Ovary (tissue), 9 donors: ENCODE data around the gene YAF2. TPM values are rescaled to one million over a fixed set of nuclear protein-coding genes. Genes with fewer than 3 reads are reported as not detected.

Experiments
- DNase-seq, 5 donors: peaks; one replicate each; pipeline ENCODE4 v3.0.0-alpha.2; 2019 to 2020
- H3K27ac ChIP-seq, 2 donors: fragments of 200-600 bp; one replicate each; pipeline versions ENCODE4 v1.5.1 to v1.8.0; 2019 to 2022
- H3K27me3 ChIP-seq: fragments of 200-600 bp; one replicate; pipeline ENCODE4 v1.8.0; 2022
- H3K36me3 ChIP-seq: fragments of 200-600 bp; sonication (generic); one replicate; pipeline ENCODE4 v1.5.1; 2019
- H3K4me1 ChIP-seq: one replicate; pipeline ENCODE4 v1.8.1; 2013; ENCODE audit warnings: mild to moderate bottlenecking, moderate library complexity; ENCODE audit not compliant: insufficient read depth
- H3K4me3 ChIP-seq: fragments of 200-600 bp; sonication (generic); one replicate; pipeline ENCODE4 v1.5.1; 2017
- H3K9me3 ChIP-seq, 2 donors: fragments of 200-600 bp in 1 of 2; sonication (generic) in 1 of 2; one replicate each; pipeline versions ENCODE4 v1.5.1 to v1.8.1; 2013 to 2019; ENCODE audit warnings: mild to moderate bottlenecking in 1 of 2, moderate library complexity in 1 of 2
- CTCF ChIP-seq, 3 donors: fragments of 450-650 bp in 2 of 3; fragments of 200-600 bp in 1 of 3; IDR thresholded peaks; one replicate each; pipeline versions ENCODE4 v1.5.1 to v1.8.0; 2016 to 2022; ENCODE audit warnings: antibody characterized with exemption in 3 of 3, mild to moderate bottlenecking in 1 of 3
- EP300 ChIP-seq: sonication (generic); formaldehyde crosslinking; IDR thresholded peaks from one replicate; pipeline ENCODE4 v1.6.1; 2017; ENCODE audit warnings: antibody characterized with exemption
- POLR2A ChIP-seq: fragments of 450-650 bp; IDR thresholded peaks from one replicate; pipeline ENCODE4 v1.6.1; 2017; ENCODE audit warnings: antibody characterized with exemption, mild to moderate bottlenecking, moderate library complexity
- WGBS, 3 donors: extraction: QIAGEN DNeasy Blood & Tissue Kit in 1 of 3; methylation state at CpG; one replicate each; pipeline versions ENCODE4 v1.1.5 to v1.1.7; 2013 to 2017; 5-methylcytosine and 5-hydroxymethylcytosine counted together
- intact Hi-C, 4 donors: fragments of 100-400 bp; cut with DNase I; formaldehyde crosslinking; loops; one replicate each; pipeline versions ENCODE4 v1.11.0 to v1.15.1; 2022 to 2023
- polyA plus RNA-seq, 2 donors: library from polyadenylated mRNA; stranded (reverse); fragments of 200-250 nt in 1 of 2; fragments of 350-450 nt in 1 of 2; fragmentation: Illumina TruSeq in 1 of 2; extraction: RNeasy Lipid Tissue Mini Kit (QIAGEN cat#74804) in 1 of 2; gene quantifications; one replicate each; pipeline ENCODE4 v1.2.3, GENCODE V29; 2013 to 2014
- total RNA-seq, 7 donors: library from RNA; depleted of rRNA in 2 of 7; stranded (reverse); fragments of >200 nt in 2 of 7; fragmentation: NEBNext Ultra II Directional in 3 of 7; extraction: Animal tissue kit (Norgen Biotek cat#: 25700) in 3 of 7; gene quantifications; one replicate each; pipeline versions ENCODE4 v1.1.0 to v1.2.4, GENCODE V29; 2016 to 2023
- donor health status: DM: no; HTN: no; CAD: no; lungs with moderate emphysema.
- donor health status: DM: no; HTN: no; CAD: no.
- donor health status: Bipolar disorder and iron deficiency.
- donor health status: DM: yes; HTN: yes; CAD: no.
- donor health status: DM: no; HTN: no; CAD: no.
- donor health status: DM: yes; HTN: yes; CAD: no.

Gene YAF2
- total and polyA plus RNA-seq, 9 donors, result 14.3 to 47.7 (median 35.1) TPM

- H3K27ac ChIP-seq, result no peak overlapping the region
- DNase-seq, result no peak
- no peaks in the 10 kb centered on the region for H3K27me3 ChIP-seq
- TF ChIP-seq POLR2A (no peak), CTCF (IDR thresholded peaks at IDR 0.05) (no peak), EP300 (no peak)
- intact Hi-C loops, result no loop called here
- H3K36me3 ChIP-seq, result no peaks in the 10 kb centered on the region
- no peak overlapping the region for H3K4me3 ChIP-seq
- peaks cover 2% of the 10 kb centered on the region for H3K4me1 ChIP-seq
- no peaks in the 10 kb centered on the region for H3K9me3 ChIP-seq
Measured at GRCh38 chr12:42278128-42278510, 40.1 kb upstream of the YAF2 start.

- DNase-seq, result no peak
- Histone ChIP-seq H3K36me3 (no peaks in the 10 kb centered on the region), H3K27ac (no peak overlapping the region), H3K4me1 (peaks cover 2% of the 10 kb centered on the region), H3K9me3 (no peaks in the 10 kb centered on the region), H3K27me3 (no peaks in the 10 kb centered on the region), H3K4me3 (no peak overlapping the region)
- no peak for TF ChIP-seq CTCF (IDR thresholded peaks at IDR 0.05)
- TF ChIP-seq POLR2A, result no peak
- TF ChIP-seq EP300, result no peak
- 48 to 52% (median 48%) methylated on average over 6 of the region's 6 CpGs for WGBS, 3 donors
- intact Hi-C loops, result loop anchor here in 1 of 4 donors (2.0 kb wide), 1 partner anchor 47 kb away; no protein-coding TSS in a partner anchor
Measured at GRCh38 chr12:42277396-42278127, 39.5 kb upstream of the YAF2 start.

- WGBS, 3 donors, result 91 to 95% (median 95%) methylated on average over 4 of the region's 4 CpGs
- Histone ChIP-seq H3K4me3 (no peak overlapping the region), H3K27ac (no peak overlapping the region), H3K36me3 (no peaks in the 10 kb centered on the region), H3K9me3 (no peaks in the 10 kb centered on the region), H3K4me1 (no peaks in the 10 kb centered on the region), H3K27me3 (no peaks in the 10 kb centered on the region)
- intact Hi-C loops, result no loop called here
- no peak for TF ChIP-seq EP300
- no peak for DNase-seq
Measured at GRCh38 chr12:42275499-42275898, 37.5 kb upstream of the YAF2 start.

- intact Hi-C loops, result no loop called here
- Histone ChIP-seq H3K36me3 (no peaks in the 10 kb centered on the region), H3K4me3 (no peak overlapping the region), H3K27ac (no peak overlapping the region), H3K27me3 (no peaks in the 10 kb centered on the region), H3K4me1 (no peaks in the 10 kb centered on the region), H3K9me3 (no peaks in the 10 kb centered on the region)
- no peak for DNase-seq
- 95 to 98% (median 96%) methylated on average over 19 to 21 of the region's 21 CpGs for WGBS, 3 donors
- TF ChIP-seq CTCF (IDR thresholded peaks at IDR 0.05), result no peak
- no peak for TF ChIP-seq EP300
- TF ChIP-seq POLR2A, result no peak
Measured at GRCh38 chr12:42273706-42274105, 35.7 kb upstream of the YAF2 start.

- WGBS, 3 donors, result 71 to 78% (median 75%) methylated on average over 4 of the region's 4 CpGs
- DNase-seq, result no peak
- TF ChIP-seq POLR2A, result no peak
- TF ChIP-seq EP300, result no peak
- TF ChIP-seq CTCF (IDR thresholded peaks at IDR 0.05), result no peak
Measured at GRCh38 chr12:42270596-42270995, 32.5 kb upstream of the YAF2 start.

More at GRCh38 chr12:42270596-42270995, 32.5 kb upstream of the YAF2 start:
- Histone ChIP-seq H3K27me3 (no peaks in the 10 kb centered on the region), H3K27ac (no peak overlapping the region), H3K36me3 (no peaks in the 10 kb centered on the region), H3K9me3 (no peaks in the 10 kb centered on the region), H3K4me1 (no peaks in the 10 kb centered on the region), H3K4me3 (no peak overlapping the region)
- intact Hi-C loops, result no loop called here
